GM21717 (cell line): ENCODE data around the gene BCL2L15.

Experiments
- ATAC-seq: cut with Tn5 transposase; IDR thresholded peaks from one replicate; pipeline ENCODE4 v1.9.1; 2021; ENCODE audit warnings: mild to moderate bottlenecking, moderate library complexity; ENCODE audit not compliant: unreplicated experiment

BCL2L15 gene

GRCh38 chr1:113834716-113835115 lies 52.7 kb downstream of the BCL2L15 start:
- ATAC-seq = no peak
